SKM-1 treated with dmso at 0.1 percent for 144 hours (cell line): ENCODE results near the gene CTNNA3.
"Not testable (repeated sequence)": the region's sequence is repeated elsewhere in the genome, so short reads cannot be mapped to it uniquely, and the experiment has no call there.

ENCODE experiments used
- DNase-seq: peaks from one replicate; lab custom pipeline; 2025; ENCODE audit not compliant: unreplicated experiment; lab: John Stamatoyannopoulos, UW

Gene CTNNA3

DNA sequence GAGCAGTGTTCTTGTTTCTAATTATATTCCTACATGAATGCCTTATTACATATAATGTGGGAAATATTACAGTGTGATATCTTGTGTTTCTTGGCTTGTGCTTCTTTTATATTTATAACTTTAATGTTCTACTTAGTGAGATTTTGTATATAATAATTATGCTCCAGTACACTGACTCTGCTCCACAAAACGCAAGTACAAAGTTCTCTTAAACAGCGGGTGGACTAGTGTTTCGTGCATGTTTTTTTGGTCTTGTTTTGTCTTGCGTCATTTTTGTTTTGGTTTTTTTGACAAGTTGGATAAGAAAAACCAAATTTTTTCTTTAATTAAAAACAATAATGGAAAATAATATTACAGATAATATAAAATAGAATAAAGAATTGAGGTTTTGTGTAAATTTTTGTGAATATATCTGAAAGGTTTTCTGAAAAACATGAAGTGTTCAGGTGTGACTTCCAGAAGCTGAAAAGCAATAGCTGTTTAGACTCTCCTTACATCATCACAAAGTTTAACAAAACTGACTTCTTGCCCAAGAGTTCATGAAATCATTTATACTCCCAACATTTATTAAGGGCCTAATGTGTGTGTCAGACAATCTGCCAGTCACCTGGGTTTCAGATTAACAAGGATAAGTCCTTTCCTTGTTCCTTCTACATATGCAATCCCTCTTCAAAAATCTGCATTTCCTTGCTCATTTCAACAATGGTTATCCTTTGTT is 438.4 kb downstream of the CTNNA3 start:
- DNase-seq = no peak

DNA sequence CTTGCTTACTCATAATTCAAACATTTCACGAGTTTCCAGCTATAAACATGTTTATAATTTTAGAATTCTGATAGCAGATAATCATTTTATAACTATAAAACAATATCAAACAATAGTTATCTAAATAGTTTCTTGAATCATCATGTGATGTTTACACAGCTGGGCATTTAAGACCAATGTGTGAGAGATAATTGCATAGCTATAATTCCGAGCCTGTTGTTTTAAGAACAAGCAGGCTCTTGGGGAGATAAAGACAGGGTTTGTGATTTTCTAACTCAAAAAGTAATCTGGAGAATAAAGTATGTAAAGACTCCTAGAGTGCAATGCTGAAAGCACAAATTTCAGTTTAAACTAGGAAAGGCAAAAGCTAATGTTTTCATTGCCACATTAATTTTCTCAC is 439.0 kb downstream of the CTNNA3 start:
- DNase-seq = no peak

GRCh38 chr10:67250686-67251085 is 445.3 kb downstream of the CTNNA3 start:
- no peak for DNase-seq

- no peak for DNase-seq
Measured at GRCh38 chr10:67246066-67246555, 449.9 kb downstream of the CTNNA3 start.

DNA sequence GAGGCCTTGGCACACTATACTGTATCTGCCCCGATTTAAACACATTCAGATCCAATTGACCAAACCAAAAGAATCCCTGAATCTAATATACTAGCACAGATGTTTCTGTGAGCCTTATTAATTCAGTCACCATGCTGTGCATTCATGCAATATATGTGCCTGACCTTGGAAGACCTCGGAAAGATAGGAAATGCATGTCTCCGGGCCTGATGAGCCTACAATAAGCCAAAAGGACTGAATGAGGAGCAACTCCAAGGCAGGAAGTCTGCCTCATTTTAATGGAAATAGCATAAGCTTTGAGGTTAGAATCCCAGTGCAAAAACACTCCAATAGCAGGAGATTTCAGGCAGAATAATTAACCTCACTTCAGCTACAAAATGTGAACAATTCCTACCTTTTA is 453.5 kb downstream of the CTNNA3 start:
- DNase-seq = no peak

DNA sequence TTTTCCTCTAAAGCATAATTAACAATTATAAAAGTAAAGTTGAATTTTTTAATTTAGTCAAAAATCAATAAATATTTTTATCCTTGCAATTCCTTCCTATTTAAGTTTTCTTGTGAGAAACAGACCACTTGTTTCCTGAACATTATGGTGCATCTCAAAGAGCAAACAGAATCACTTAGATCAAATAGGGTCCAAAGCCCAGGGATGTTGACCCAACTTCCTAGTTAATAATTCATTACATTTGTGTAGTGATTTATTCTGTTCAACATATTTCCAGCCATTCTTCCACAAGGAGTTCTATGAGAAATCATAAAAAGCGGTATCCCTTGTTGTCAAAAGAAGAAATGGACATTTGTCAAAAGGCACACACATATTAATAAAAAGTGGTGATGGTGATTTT is 454.5 kb downstream of the CTNNA3 start:
- no peak for DNase-seq

- no peak for DNase-seq
Measured at GRCh38 chr10:67239864-67240497, 456.0 kb downstream of the CTNNA3 start.

DNA sequence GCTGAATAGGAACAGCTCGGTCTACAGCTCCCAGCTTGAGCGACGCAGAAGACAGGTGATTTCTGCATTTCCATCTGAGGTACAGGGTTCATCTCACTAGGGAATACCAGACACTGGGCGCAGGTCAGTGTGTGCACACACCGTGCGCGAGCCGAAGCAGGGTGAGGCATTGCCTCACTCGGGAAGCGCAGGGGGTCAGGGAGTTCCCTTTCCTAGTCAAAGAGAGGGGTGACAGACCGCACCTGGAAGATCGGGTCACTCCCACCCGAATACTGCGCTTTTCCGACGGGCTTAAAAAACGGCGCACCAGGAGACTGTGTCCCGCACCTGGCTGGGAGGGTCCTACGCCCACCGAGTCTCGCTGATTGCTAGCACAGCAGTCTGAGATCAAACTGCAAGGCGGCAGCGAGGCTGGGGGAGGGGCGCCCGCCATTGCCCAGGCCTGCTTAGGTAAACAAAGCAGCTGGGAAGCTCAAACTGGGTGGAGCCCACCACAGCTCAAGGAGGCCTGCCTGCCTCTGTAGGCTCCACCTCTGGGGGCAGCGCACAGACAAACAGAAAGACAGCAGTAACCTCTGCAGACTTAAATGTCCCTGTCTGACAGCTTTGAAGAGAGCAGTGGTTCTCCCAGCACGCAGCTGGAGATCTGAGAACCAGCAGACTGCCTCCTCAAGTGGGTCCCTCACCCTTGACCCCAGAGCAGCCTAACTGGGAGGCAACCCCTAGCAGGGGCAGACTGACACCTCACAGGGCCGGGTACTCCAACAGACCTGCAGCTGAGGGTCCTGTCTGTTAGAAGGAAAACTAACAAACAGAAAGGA is 465.1 kb downstream of the CTNNA3 start:
- not testable (repeated sequence) for DNase-seq

DNA sequence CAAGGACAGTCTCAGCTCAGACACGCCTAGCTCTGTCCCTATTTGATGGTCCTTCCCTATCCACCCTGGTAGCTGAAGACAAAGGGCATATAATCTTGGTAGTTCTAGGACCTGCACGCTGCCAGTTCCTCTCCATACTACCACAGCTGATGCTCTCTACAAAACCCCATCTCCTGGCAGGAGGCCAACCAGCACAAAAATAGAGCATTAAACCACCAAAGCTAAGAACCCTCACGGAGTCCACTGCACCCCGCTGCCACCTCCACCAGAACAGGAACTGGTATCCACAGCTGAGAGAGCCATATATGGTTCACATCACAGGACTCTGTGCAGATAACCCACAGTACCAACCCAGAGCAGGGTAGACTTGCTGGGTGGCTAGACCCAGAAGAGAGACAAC is 470.8 kb downstream of the CTNNA3 start:
- no peak for DNase-seq

DNA sequence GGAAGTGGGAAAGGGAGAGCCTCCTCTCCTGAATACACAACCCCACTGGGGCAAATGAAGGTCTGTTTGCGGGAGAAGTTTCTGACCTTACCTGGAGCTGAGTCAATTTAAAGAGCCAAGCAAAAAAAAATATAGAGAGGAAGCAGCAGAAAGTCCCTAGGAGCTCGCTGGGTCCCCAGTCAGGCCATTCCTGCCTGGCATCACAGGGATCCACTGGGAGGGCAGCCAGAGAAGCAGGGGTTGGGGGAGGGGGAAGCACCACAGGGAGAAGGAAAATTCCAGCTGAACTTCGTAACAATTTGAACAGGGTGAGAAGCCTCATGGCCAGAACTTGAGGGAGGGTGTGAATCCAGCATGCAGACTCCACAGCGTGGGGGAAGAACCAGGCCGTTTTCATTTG is 471.4 kb downstream of the CTNNA3 start:
- DNase-seq = no peak

DNA sequence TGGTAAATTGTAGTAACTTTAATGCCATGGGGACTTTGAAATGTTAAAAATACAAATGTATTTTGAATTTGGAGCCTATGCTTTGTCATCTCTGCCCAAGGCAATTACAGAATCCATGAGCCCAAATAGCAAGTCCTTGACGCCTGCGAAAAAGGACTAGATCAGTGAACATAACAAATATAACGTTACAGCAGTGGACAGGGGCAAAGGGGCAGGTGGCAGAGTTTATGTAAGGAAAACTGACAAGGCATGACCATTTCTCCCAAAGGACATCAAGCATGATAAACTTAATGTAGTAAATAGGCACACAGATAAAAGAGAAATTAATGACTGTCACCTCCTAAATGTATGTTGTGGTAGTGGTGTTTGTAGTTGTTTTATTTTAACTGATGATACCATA is 473.1 kb downstream of the CTNNA3 start:
- no peak for DNase-seq

GRCh38 chr10:67221939-67222494 is 474.0 kb downstream of the CTNNA3 start:
- no peak for DNase-seq

- no peak for DNase-seq
Measured at GRCh38 chr10:67211680-67212079, 484.3 kb downstream of the CTNNA3 start.

GRCh38 chr10:67207923-67208322 is 488.1 kb downstream of the CTNNA3 start:
- DNase-seq = not testable (repeated sequence)

DNA sequence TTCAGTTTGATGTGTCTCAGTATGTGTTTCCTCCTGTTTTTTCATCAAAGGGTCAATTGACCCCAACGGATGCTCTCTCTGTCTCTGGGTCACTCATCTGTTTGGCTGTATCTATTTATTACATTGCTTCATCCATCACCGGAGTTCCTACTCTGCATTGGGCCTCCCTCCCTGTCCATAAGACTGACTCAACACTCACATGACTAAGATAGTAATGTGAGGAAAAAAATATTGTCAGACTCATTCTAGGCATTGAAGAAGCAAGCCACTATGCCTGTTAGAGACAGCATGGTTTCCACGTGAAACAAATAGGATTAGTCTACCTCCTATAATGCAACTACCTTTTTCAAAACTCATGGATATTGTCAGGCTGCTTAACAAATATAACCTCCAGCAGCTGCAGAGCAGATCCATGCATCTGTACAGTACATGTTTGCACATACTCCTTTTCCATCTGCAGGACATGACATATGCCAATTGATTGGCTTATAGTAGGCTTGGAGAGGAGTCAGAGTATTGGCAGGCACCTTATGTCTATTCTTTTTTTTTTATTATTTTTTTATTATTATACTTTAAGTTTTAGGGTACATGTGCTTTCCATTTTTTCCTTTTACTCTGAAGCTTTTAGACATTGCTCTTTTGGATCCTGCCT is 495.0 kb downstream of the CTNNA3 start:
- DNase-seq = no peak

- DNase-seq = no peak
Measured at GRCh38 chr10:67175354-67175753, 520.6 kb downstream of the CTNNA3 start.

- no peak for DNase-seq
Measured at GRCh38 chr10:67173787-67174186, 522.2 kb downstream of the CTNNA3 start.

DNA sequence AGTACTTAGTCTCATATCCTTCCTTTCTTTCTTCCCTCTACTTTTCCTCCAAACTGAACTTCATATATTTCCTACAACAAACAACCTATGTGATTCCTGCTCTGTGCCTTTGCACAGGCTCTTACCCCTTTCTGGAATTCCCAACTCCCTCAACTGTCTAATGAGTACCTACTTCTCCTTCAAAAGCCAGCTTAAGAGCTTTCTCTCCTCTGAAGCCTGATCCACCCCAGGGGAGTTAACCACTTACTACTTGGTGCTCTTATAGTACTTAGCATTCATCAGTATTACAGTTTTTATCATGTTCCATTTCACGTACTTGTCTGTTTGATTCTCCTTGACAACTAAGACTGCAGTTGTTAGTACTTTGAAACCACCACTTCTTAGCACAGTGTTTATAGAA is 524.0 kb downstream of the CTNNA3 start:
- no peak for DNase-seq

DNA sequence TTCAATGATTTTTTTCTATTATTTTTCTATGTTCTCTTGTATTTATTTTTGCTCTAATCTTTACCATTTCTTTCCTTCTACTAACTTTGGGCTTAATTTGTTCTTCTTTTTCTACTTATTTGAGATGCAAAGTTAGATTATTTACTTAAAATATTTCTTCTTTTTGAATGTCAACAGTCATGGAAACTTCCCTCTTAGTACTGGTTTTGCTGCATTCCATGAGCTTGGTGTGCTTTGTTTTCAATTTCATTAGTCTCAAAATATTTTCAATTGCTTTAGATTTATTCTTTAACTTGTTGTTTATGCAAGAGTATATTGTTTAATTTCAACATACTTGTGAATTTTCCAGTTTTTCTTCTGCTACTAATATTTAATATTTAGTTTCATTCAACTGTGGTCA is 539.8 kb downstream of the CTNNA3 start:
- DNase-seq = no peak

DNA sequence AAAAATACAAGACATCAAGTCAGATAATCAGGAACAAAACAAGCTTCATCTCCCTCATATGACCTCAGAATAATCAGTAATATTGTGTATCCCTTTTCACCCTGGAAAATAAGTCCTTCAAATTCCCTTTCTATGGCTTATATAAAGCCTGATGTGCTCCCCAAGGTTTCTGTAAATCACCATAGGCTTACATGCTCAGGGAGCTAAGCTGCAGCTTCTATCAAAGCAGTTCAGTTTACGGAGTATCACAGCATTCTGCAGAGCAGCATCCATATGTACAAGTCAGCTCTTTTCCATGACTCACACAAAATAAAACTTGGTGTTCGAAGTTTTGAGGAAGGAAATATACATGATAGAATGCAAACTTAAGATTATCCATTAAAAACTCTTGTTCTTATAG is 544.5 kb downstream of the CTNNA3 start:
- DNase-seq = no peak

- no peak for DNase-seq
Measured at GRCh38 chr10:67144530-67144929, 551.5 kb downstream of the CTNNA3 start.
